NCI-H446 (cell line): ENCODE measurements around the gene TLR9.
A peak's percentile ranks its signal among the peaks of the same experiment; 100 is the strongest.

Source experiments
- DNase-seq, 2 experiments: peaks; one replicate each; lab custom pipeline; 2025; lab: John Stamatoyannopoulos, UW

Gene TLR9

DNA sequence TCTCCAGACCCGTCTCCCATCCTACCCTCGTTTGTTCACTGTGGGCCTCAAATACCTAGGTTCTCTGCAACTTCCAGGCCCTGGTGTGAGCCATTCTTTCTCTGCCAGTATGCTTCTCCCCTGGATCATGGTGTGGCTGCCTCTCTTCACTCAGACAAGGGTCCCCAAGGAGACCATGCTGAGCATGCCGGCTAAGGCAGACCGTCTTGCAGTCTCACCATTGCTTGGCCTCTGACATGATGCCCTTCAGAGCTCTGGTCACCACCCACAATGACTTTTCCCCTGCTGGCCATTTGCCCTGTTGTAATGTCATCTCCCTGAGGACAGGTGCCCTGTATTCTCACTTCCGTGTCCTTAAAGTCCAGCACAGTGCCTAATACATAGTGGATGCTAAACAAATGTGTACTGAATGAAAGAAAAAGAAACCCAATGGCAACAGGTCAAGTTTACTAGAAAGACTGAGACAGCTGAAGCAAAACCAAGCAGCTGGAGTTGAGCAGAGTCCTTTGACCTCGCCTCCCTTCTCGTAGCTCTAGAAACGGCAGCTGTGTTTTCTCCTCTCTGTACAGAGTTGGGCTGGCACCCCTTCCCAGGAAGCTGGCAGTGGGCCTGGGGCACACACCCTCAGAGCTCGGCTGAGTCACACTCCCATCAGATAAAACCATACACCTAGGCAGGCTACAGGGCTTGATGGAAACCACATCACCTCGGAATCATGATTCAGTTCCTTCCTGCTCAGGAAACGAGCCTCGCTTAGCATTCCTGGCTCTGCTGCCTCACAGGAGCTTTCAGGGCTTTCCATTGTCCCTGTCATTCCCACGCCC lies 8.6 kb downstream of the TLR9 start:
- DNase-seq: peak in 1 of 2 experiments; percentile 6

DNA sequence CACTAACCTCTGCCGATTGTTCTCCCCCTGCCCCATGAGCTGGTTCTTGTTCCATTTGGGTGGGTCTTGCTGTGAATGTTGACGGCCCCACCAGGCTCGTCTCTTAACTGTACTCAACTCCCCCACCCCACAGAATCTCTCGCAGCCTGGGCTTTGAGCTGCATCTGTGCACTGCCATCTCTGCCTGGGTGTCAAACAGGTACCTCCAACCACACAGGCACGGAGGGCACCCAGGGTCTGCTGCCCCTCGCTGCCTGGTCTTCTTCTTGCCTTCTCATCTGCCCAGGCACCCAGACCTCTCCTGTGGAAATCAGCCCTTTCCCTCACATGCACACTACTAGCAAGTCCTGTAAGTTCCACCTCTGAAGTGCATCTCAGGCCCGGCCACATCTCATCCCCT lies 10.1 kb downstream of the TLR9 start:
- DNase-seq: no peak

DNA sequence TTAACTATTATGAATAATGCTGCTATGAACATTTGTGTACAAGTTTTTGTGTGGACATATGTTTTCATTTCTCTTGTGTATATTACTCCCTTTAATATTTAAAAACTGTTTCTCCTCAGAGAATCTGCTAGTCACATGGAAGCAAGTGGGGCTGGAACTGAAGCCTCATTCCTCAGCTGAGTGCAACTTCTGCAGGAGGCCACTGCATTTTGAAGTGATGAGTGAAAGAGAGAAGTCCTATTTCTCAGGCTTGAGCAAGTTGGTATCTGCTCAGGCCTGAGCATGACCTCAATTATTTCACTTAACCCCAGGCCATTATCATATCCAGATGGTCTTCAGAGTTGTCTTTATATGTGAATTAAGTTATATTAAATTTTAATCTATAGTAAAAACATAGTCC lies 11.5 kb downstream of the TLR9 start:
- no peak for DNase-seq

DNA sequence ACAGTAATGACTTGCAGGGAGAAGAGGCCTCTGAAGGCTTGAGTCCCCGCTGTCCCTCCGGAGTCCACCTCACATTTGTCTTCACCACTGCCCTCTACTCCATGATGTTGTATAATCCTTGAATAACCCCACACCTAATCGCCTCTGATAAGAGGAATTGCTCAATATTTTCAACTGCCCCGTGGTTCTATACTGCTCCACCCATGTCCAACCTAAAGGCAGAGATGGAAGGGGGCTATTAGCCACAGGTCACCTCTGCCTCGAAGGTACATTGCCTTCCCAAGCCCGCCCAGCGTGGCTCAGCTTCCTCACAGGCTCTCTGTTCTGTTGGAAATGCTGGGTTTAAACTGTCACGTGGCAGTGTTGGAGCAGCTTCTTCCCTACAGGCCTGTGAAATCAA lies 12.4 kb downstream of the TLR9 start:
- no peak for DNase-seq

DNA sequence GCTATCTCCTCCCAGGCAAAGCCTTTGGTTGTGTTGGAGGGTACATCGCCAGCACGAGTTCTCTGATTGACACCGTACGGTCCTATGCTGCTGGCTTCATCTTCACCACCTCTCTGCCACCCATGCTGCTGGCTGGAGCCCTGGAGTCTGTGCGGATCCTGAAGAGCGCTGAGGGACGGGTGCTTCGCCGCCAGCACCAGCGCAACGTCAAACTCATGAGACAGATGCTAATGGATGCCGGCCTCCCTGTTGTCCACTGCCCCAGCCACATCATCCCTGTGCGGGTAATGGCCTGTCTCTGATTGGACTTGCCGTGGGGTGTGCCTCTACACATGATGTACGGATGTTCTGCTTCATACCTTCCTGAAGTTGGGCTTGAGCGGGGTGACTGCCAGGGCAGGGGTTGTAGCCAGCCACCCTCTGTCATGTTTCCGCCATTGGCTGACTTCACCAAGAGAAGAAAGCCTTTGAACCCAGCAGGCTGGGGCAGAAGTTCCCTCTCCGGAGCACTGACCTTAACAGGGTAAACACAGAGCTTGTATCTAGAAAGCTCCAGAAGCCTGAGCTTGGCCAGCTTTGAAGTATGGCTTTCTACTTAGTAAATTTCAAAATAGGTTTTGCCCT lies 14.1 kb downstream of the TLR9 start:
- DNase-seq: no peak

DNA sequence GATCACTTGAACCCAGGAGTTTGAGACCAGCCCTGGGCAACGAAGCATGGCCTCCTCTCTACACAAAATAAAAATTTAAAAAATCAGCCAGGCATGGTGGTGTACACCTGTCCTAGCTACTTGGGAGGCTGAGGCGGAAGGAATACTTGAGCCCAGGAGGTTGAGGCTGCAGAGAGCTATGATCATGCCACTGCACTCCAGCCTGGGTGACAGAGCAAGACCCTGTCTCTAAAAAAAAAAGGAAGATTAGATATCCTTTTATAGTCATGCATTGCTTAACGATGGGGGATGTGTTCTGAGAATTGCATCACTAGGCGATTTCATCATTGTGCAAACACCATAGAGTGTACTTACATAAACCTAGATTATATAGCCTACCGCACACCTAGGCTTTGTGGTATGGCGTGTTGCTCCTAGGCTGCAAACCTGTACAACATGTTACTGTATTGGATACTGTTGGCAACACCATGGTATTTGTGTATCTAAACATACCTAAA lies 14.8 kb downstream of the TLR9 start:
- no peak for DNase-seq

DNA sequence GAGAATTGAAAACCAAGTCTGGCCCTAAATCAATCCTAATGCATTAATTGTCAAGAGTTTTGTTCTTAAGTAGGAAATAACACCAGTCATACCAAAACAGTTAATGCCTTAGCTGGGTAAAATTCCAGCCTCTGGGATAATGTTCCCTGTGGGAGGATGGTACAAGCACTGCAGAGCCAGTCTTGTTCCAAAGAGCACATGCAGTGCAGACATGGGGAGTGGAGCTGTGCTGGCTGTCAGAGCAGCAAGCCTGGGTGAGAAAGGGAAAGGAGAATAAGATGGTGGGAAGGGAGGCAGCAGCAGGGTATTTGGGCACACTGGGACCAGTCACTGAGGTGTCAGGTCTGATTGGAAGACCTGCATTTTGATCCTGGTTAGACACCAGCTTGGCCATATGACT lies 15.4 kb downstream of the TLR9 start:
- DNase-seq: no peak

DNA sequence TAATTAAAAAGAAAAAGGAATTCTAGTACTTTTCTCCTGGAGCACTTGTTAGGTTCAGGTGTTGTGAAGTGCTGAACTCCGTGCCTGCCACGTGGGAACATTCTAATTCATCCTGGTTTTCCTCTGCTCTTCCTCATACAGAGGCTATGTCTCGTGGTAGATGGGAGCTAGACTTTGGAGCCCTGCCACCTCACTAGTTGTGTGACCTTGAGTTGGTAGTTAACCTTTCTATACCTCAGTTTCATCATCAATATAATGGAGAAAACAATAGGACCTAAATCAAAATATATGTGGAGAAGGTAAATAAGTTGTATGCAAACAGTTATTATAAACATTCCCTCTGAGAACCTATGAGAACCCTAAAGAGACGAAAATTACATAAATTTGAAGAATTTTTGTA lies 16.9 kb downstream of the TLR9 start:
- no peak for DNase-seq

DNA sequence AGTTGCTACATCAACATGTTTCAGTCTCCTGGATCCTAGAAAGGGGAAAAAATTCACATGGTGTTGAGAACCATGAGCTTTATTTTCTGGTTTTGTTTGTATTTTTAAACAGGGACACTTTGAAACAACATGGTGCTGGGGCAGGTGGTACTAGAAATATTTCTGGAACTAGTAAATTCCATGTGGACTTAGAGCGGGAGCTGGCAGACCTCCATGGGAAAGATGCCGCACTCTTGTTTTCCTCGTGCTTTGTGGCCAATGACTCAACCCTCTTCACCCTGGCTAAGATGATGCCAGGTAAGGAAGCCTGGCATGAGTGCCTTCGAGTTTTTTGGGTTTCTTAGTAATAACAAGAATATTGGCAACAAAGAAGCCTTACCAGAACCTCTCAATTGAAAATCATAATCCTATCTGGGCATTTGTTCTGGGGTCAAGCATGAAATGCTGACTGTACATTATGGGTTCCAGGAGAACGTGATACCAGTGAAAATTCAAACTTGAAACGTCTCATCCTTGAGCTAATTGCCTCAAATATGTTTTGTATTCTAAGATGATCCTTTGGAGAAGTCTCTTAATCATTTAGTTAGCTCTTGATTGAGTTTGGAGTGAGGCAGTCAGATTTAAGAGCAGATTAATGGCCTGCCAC lies 19.6 kb downstream of the TLR9 start:
- no peak for DNase-seq

DNA sequence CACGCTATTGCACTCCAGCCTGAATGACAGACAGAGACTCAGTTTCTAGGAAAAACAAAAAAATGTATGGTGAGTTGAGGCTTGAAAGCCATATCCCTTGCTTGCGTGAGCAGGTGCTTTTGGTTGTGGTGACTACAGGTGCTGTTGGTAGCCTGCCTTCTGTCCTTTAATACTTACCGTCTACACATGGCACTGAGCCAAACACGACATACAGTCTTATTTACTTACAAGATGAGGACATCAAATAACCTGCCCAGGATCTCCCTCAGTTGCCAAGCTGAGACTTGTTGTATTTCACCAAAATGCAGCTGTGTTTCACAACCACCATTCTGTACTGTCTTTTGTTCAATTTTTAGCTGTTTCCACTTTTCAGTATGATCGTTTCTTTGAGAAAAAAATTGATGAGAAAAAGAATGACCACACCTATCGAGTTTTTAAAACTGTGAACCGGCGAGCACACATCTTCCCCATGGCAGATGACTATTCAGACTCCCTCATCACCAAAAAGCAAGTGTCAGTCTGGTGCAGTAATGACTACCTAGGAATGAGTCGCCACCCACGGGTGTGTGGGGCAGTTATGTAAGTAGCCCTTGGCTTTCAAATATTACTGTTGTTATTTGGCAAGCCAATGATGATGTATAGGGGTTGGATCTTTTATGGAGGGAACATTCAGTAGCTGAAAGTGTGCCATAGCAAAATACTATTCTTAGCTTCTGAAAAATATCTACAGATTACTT lies 20.9 kb downstream of the TLR9 start:
- DNase-seq: no peak

DNA sequence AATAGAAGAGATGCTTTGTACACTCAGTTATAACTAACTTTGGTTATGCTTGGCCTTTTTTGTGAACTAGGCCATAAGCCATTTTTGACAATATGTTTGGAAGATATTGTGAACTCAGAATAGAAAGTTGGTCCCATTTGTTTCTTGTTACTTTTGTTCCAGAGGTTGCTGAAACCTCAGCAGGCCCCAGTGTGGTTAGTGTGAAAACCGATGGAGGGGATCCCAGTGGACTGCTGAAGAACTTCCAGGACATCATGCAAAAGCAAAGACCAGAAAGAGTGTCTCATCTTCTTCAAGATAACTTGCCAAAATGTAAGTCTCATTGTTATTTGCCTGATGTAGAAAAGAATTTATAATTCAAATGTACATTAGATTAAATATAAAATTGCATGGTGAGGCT lies 21.7 kb downstream of the TLR9 start:
- DNase-seq: no peak

DNA sequence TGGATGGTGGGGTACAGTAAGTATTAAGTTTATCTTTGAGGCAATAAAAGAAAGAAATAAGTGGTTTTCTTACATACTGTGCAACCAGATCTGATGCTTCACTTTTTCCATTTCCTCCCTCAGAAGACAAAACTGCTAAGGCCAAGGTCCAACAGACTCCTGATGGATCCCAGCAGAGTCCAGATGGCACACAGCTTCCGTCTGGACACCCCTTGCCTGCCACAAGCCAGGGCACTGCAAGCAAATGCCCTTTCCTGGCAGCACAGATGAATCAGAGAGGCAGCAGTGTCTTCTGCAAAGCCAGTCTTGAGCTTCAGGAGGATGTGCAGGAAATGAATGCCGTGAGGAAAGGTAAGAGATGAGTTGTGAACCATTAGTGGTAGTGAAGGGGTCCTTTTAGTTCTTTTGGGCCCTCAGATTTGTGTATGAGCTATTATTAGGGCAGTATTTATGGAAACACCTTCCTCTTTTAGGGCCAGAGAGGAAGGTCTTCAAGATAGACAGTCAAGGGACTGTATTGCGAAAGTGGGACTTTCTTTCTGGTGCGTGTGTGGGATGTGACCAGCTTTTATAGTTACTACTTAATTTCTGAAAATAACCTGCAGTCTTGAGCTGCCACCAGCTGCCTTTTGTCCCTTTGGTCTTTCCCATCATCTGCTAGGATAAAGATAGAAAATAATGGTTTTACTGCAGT lies 22.9 kb downstream of the TLR9 start:
- no peak for DNase-seq

DNA sequence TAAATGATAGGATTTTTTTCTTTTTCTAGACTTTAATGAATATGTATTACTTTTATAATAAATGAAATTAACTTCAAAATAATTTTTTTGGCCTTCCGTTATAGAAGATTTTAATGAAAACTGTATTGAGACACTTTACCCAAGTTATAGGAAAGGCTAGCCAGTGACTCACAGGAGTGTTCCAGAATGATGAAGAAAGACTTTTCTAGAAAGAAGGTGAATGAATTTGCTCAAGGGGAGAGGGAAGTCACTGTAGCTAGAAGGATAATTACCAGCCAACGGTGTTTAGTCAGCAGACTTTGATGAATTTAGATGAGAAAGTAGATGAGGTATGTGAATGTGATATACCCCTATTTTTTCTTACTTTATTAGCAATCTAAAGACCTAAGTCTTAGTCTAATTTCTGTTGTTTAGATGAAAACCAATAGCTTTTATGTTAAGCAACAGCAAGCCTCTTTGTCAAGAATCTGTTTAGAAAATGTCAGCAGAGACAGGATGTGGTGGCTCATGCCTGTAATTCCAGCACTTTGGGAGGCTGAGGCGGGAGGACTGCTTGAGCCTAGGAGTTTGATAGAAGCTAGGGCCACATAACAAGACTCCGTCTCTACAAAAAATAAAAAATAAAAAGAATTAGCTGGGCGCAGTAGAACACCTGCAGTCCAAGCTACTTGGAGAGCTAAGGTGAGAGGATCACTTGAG lies 24.3 kb downstream of the TLR9 start:
- DNase-seq: no peak

DNA sequence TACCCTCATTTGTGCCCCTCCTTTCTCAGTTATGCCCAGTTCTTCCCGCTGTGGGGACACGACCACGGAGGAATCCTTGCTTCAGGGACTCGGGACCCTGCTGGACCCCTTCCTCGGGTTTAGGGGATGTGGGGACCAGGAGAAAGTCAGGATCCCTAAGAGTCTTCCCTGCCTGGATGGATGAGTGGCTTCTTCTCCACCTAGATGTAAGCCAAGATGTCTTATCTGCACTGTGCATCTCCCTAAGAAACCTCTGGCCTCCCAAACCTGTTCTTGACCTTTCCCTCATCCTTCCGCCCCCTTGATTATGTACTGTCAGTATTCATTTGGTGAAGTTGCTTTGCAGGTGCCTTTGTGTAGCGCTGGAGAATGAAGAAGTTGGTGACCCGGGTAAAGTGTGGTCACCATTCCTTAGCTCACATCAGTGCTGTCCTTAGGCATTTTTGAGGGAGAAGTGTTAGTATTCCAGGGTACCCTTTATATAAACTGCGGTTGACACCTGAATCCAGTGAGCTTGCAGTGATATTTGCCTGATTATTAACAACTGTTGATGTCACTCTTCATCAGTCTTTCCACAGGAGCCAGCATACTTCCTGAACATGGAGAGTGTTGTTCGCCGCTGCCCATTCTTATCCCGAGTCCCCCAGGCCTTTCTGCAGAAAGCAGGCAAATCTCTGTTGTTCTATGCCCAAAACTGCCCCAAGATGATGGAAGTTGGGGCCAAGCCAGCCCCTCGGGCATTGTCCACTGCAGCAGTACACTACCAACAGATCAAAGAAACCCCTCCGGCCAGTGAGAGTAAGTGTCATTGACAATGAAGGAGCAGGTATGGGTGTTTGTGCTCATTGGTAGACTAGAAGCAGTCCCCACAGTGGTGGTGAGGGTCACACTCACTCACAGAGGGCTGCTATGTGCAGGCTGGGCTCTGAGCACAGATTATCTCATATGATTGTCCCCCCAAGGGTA lies 26.5 kb downstream of the TLR9 start:
- no peak for DNase-seq

DNA sequence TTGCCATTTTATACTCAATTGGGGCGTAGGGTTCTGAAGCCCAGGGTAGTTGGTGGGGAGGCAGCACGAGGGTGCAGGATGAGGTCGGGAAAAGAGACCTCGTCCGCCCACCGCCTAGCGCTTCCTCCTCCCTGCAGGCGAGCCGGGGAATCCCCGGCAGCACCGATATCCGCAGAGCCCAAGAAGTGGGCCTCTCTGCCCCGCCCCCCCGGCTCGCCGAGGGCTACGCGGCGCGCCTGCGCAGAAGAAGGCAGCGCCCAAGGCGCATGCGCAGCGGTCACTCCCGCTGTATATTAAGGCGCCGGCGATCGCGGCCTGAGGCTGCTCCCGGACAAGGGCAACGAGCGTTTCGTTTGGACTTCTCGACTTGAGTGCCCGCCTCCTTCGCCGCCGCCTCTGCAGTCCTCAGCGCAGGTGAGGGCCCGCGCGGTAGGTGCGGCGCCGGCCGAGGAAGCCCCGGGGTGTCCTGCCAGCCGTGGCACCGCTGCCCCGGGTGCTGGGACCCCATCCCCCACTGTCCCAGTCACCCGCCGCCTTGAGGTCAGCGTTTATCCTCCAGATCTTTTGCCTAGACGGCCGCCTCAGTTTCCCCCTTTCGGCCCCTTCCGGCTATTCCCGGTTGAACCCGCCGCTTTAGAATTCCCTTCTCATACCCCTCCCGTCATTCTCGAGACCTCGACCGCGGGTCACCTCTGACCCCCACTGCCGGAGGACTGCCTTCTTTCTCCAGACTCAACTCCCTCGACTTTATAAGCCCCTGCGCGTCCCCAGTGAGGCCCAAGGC lies 27.4 kb downstream of the TLR9 start, which contains the start of gene ALAS1:
Gene ALAS1 (plus strand): TSS at position 319 of the 784 bp plus-strand sequence. CDS start 1,082 bp downstream, outside the sequence.
- DNase-seq: peak; percentile 44 to 88

DNA sequence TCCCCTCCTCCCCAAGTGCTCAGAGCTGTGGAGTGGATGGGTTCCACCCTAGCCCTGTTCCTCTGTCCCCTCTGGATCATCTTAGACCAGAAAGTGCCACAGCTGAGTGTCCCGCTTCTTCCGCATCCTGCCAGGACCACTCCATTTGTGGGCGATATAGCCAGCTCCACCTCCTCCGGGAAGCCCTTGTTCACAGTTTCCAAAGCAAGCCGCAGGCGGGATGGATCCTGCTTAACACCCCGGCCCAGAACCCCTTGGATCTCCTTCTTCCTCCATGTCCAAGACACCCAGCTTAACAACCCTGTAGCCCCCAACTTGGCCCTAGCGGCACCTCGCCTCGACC lies 28.0 kb downstream of the TLR9 start:
- no peak for DNase-seq

DNA sequence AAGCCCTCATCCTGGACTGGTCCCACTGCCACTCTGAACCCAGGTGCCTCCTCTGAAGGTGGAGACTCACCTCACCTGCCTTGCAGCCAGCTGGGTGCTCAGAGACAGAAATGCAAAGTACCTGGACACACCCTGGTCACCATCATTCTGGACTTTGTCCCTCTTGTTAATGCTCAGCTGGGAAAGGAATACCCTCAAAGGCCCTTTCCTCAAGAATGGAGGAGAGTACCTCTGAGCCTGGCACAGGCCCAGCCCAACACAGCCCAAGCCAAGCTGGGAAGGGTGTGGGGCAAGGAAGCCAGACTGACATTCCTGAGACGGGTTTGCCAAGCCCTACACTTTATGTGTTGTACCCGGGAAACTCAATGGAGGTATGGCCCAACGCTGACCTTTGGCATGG lies 28.5 kb downstream of the TLR9 start:
- DNase-seq: peak in 1 of 2 experiments; percentile 5

DNA sequence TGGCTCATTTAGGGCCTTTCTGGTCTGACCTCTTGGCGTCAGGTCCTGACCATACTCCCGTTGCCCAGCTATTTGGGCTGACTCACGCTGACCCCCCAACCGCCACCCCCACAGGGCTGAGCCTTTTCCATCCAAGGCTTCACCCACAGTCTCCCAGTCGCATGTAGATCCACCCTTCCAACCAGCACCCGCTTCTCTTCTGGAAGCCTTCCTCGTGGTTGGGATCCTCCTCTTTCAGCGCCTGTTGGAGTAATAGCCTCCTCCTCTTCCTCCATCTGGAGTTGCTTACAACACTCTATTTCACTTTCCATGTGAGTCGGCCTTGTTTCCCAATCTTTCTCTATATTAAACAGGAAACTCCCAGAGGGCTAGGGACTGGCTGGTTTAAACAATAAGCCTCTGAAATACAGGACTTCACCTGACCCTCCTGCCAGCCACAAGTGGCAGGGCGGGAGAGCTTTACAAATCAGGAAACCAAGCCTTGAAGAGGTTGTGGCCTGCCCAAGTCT lies 29.6 kb downstream of the TLR9 start:
- DNase-seq: no peak

DNA sequence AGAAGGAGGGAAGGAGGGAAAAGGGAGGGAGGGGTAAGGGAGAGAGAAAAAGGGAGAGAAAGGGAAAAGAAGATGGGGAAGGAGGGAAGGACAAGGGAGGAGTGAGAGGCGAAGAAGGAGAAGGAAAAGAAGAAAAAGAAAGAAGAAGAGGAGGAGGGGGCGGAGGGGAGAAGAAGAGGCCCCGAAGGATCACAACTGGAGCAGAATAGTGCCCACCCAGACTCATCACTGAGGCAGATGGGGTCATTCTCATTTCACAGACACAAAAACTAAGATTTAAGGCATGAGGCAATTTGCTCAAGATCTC lies 30.2 kb downstream of the TLR9 start:
- no peak for DNase-seq
